ENCODE data around the gene C9orf72.
"Not testable (repeated sequence)": the region's sequence is repeated elsewhere in the genome, so short reads cannot be mapped to it uniquely, and the experiment has no call there.

The C9orf72 gene

DNA sequence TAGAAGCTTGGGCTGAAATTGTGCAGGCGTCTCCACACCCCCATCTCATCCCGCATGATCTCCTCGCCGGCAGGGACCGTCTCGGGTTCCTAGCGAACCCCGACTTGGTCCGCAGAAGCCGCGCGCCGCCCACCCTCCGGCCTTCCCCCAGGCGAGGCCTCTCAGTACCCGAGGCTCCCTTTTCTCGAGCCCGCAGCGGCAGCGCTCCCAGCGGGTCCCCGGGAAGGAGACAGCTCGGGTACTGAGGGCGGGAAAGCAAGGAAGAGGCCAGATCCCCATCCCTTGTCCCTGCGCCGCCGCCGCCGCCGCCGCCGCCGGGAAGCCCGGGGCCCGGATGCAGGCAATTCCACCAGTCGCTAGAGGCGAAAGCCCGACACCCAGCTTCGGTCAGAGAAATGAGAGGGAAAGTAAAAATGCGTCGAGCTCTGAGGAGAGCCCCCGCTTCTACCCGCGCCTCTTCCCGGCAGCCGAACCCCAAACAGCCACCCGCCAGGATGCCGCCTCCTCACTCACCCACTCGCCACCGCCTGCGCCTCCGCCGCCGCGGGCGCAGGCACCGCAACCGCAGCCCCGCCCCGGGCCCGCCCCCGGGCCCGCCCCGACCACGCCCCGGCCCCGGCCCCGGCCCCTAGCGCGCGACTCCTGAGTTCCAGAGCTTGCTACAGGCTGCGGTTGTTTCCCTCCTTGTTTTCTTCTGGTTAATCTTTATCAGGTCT is at the start of gene C9orf72:
C9orf72 (minus strand) TSS at position 564 of the 716 bp plus-strand sequence. CDS start 6,361 bp downstream, outside the sequence.
- peak; percentile 63 for DNase-seq (ENCODE audit: low read depth, low spot score)
- no peak for TF ChIP-seq CTCF (IDR thresholded peaks at IDR 0.05; ENCODE audit: low read depth, low read length)
- in situ Hi-C loops (cut with HindIII; ENCODE audit: low sequenced_read_pairs): no loop called here
- H3K4me3 ChIP-seq (ENCODE audit: low read depth, low read length): peak within 1 kb of the TSS; percentile 72

- no peak for DNase-seq (ENCODE audit: low read depth, low spot score)
- no peak for TF ChIP-seq CTCF (IDR thresholded peaks at IDR 0.05; ENCODE audit: low read depth, low read length)
- no peak overlapping the region for H3K4me3 ChIP-seq (ENCODE audit: low read depth, low read length)
- in situ Hi-C loops (cut with HindIII; ENCODE audit: low sequenced_read_pairs): no loop called here
These were observed 49.5 kb upstream of the C9orf72 start for GRCh38 chr9:27622693-27623340.

- no peak overlapping the region for H3K4me3 ChIP-seq (ENCODE audit: low read depth, low read length)
- in situ Hi-C loops (cut with HindIII; ENCODE audit: low sequenced_read_pairs): no loop called here
- TF ChIP-seq CTCF (IDR thresholded peaks at IDR 0.05; ENCODE audit: low read depth, low read length): no peak
- no peak for DNase-seq (ENCODE audit: low read depth, low spot score)
These were observed 46.5 kb upstream of the C9orf72 start for GRCh38 chr9:27619743-27620142.

GRCh38 chr9:27618066-27618465 is 44.8 kb upstream of the C9orf72 start:
- no peak overlapping the region for H3K4me3 ChIP-seq (ENCODE audit: low read depth, low read length)
- in situ Hi-C loops (cut with HindIII; ENCODE audit: low sequenced_read_pairs): no loop called here
- DNase-seq (ENCODE audit: low read depth, low spot score): no peak
- no peak for TF ChIP-seq CTCF (IDR thresholded peaks at IDR 0.05; ENCODE audit: low read depth, low read length)

DNA sequence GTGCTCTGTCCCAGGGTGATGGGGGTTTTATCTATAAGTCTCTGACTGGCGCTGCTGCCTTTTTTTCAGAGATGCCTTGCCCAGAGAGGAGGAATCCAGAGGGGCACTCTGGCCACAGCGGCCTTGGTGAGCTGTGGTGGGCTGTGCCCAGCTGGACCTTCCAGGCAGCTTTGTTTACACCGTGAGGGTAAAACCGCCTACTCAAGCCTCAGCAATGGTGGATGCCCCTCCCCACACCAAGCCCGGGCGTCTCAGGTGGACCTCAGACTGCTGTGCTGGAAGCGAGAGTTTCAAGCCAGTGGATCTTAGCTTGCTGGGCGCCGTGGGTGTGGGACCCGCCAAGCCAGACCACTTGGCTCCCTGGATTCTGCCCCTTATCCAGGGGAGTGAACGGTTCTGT is 41.3 kb upstream of the C9orf72 start:
- in situ Hi-C loops (cut with HindIII; ENCODE audit: low sequenced_read_pairs): no loop called here
- no peak for TF ChIP-seq CTCF (IDR thresholded peaks at IDR 0.05; ENCODE audit: low read depth, low read length)
- no peak for DNase-seq (ENCODE audit: low read depth, low spot score)
- no peak overlapping the region for H3K4me3 ChIP-seq (ENCODE audit: low read depth, low read length)

GRCh38 chr9:27612036-27612435 is 38.8 kb upstream of the C9orf72 start:
- in situ Hi-C loops (cut with HindIII; ENCODE audit: low sequenced_read_pairs); DNase-seq (ENCODE audit: low read depth, low spot score); H3K4me3 ChIP-seq (ENCODE audit: low read depth, low read length): not testable (repeated sequence)

DNA sequence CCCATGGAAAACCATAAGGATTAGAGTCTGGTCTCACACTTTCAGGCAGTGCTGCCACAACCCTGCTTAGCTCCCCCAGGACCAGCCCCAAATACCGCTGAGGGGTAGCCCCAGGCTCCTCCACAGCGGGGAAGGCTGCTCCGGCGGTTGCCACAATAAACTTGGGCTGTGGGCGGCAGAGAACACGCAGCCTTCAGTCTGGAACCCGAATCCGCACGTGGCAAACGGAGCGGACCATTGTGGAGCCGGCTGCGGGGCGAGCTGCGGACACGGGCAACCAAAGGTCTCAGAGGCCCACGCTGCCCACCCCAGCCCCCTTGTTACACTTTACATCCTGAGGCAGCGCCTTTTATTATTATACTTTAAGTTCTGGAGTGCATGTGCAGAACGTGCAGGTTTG is 37.3 kb upstream of the C9orf72 start:
- no peak overlapping the region for H3K4me3 ChIP-seq (ENCODE audit: low read depth, low read length)
- TF ChIP-seq CTCF (IDR thresholded peaks at IDR 0.05; ENCODE audit: low read depth, low read length): no peak
- no peak for DNase-seq (ENCODE audit: low read depth, low spot score)
- in situ Hi-C loops (cut with HindIII; ENCODE audit: low sequenced_read_pairs): no loop called here
